ENCODE results near the gene KCNIP4.

Gene KCNIP4

GRCh38 chr4:20883231-20883630 lies 1065.3 kb downstream of the KCNIP4 start:
- no peaks in the 10 kb centered on the region for H3K36me3 Mint-ChIP-seq (ENCODE audit: low read depth)
- peaks cover 18% of the 10 kb centered on the region for H3K9me3 Mint-ChIP-seq
- no peak overlapping the region for H3K27ac Mint-ChIP-seq
- no peak overlapping the region for H3K4me3 Mint-ChIP-seq
- H3K4me1 Mint-ChIP-seq (ENCODE audit: low read depth) = no peaks in the 10 kb centered on the region
- no peaks in the 10 kb centered on the region for H3K27me3 Mint-ChIP-seq (ENCODE audit: low read depth)

GRCh38 chr4:20882500-20882899 lies 1066.1 kb downstream of the KCNIP4 start:
- Mint-ChIP-seq H3K4me1 (ENCODE audit: low read depth) (no peaks in the 10 kb centered on the region), H3K27ac (no peak overlapping the region), H3K9me3 (peaks cover 18% of the 10 kb centered on the region), H3K27me3 (ENCODE audit: low read depth) (no peaks in the 10 kb centered on the region), H3K36me3 (ENCODE audit: low read depth) (no peaks in the 10 kb centered on the region), H3K4me3 (no peak overlapping the region)

GRCh38 chr4:20881658-20882057 lies 1066.9 kb downstream of the KCNIP4 start:
- no peaks in the 10 kb centered on the region for H3K36me3 Mint-ChIP-seq (ENCODE audit: low read depth)
- no peak overlapping the region for H3K27ac Mint-ChIP-seq
- peaks cover 21% of the 10 kb centered on the region for H3K9me3 Mint-ChIP-seq
- no peaks in the 10 kb centered on the region for H3K27me3 Mint-ChIP-seq (ENCODE audit: low read depth)
- H3K4me1 Mint-ChIP-seq (ENCODE audit: low read depth) = no peaks in the 10 kb centered on the region
- H3K4me3 Mint-ChIP-seq = no peak overlapping the region

- Mint-ChIP-seq H3K9me3 (peaks cover 14% of the 10 kb centered on the region), H3K36me3 (ENCODE audit: low read depth) (no peaks in the 10 kb centered on the region), H3K4me1 (ENCODE audit: low read depth) (no peaks in the 10 kb centered on the region), H3K27ac (no peak overlapping the region), H3K4me3 (no peak overlapping the region), H3K27me3 (ENCODE audit: low read depth) (no peaks in the 10 kb centered on the region)
Measured at GRCh38 chr4:20878806-20879205, 1069.8 kb downstream of the KCNIP4 start.

- no peaks in the 10 kb centered on the region for H3K9me3 Mint-ChIP-seq
- no peak overlapping the region for H3K4me3 Mint-ChIP-seq
- H3K27me3 Mint-ChIP-seq (ENCODE audit: low read depth) = no peaks in the 10 kb centered on the region
- no peaks in the 10 kb centered on the region for H3K36me3 Mint-ChIP-seq (ENCODE audit: low read depth)
- H3K27ac Mint-ChIP-seq = no peak overlapping the region
- H3K4me1 Mint-ChIP-seq (ENCODE audit: low read depth) = no peaks in the 10 kb centered on the region
Measured at GRCh38 chr4:20870436-20870835, 1078.1 kb downstream of the KCNIP4 start.

- H3K9me3 Mint-ChIP-seq = peaks cover 5% of the 10 kb centered on the region
- H3K4me3 Mint-ChIP-seq = no peak overlapping the region
- H3K4me1 Mint-ChIP-seq (ENCODE audit: low read depth) = no peaks in the 10 kb centered on the region
- no peaks in the 10 kb centered on the region for H3K27me3 Mint-ChIP-seq (ENCODE audit: low read depth)
- no peaks in the 10 kb centered on the region for H3K36me3 Mint-ChIP-seq (ENCODE audit: low read depth)
- H3K27ac Mint-ChIP-seq = no peak overlapping the region
Measured at GRCh38 chr4:20868108-20868507, 1080.5 kb downstream of the KCNIP4 start.

- Mint-ChIP-seq H3K9me3 (peaks cover 19% of the 10 kb centered on the region), H3K36me3 (ENCODE audit: low read depth) (no peaks in the 10 kb centered on the region), H3K27ac (no peak overlapping the region), H3K27me3 (ENCODE audit: low read depth) (no peaks in the 10 kb centered on the region), H3K4me3 (no peak overlapping the region), H3K4me1 (ENCODE audit: low read depth) (no peaks in the 10 kb centered on the region)
Measured at GRCh38 chr4:20860878-20861277, 1087.7 kb downstream of the KCNIP4 start.

- Mint-ChIP-seq H3K4me3 (no peak overlapping the region), H3K9me3 (peaks cover 25% of the 10 kb centered on the region), H3K4me1 (ENCODE audit: low read depth) (no peaks in the 10 kb centered on the region)
Measured at GRCh38 chr4:20859097-20859781, 1089.3 kb downstream of the KCNIP4 start.

GRCh38 chr4:20857081-20857480 lies 1091.5 kb downstream of the KCNIP4 start:
- Mint-ChIP-seq H3K9me3 (peaks cover 27% of the 10 kb centered on the region), H3K27me3 (ENCODE audit: low read depth) (no peaks in the 10 kb centered on the region), H3K27ac (no peak overlapping the region), H3K4me3 (no peak overlapping the region), H3K4me1 (ENCODE audit: low read depth) (no peaks in the 10 kb centered on the region), H3K36me3 (ENCODE audit: low read depth) (no peaks in the 10 kb centered on the region)

More at GRCh38 chr4:20859097-20859781, 1089.3 kb downstream of the KCNIP4 start:
- no peaks in the 10 kb centered on the region for H3K36me3 Mint-ChIP-seq (ENCODE audit: low read depth)
- no peaks in the 10 kb centered on the region for H3K27me3 Mint-ChIP-seq (ENCODE audit: low read depth)
- H3K27ac Mint-ChIP-seq = no peak overlapping the region

GRCh38 chr4:20847124-20847747 lies 1101.3 kb downstream of the KCNIP4 start:
- H3K27ac Mint-ChIP-seq = no peak overlapping the region
- no peaks in the 10 kb centered on the region for H3K27me3 Mint-ChIP-seq (ENCODE audit: low read depth)
- H3K4me3 Mint-ChIP-seq = no peak overlapping the region
- H3K36me3 Mint-ChIP-seq (ENCODE audit: low read depth) = no peaks in the 10 kb centered on the region
- no peaks in the 10 kb centered on the region for H3K4me1 Mint-ChIP-seq (ENCODE audit: low read depth)
- H3K9me3 Mint-ChIP-seq = peaks cover 14% of the 10 kb centered on the region

GRCh38 chr4:20844311-20844710 lies 1104.3 kb downstream of the KCNIP4 start:
- H3K36me3 Mint-ChIP-seq (ENCODE audit: low read depth) = no peaks in the 10 kb centered on the region
- H3K4me1 Mint-ChIP-seq (ENCODE audit: low read depth) = no peaks in the 10 kb centered on the region
- no peak overlapping the region for H3K27ac Mint-ChIP-seq
- no peak overlapping the region for H3K4me3 Mint-ChIP-seq
- no peaks in the 10 kb centered on the region for H3K27me3 Mint-ChIP-seq (ENCODE audit: low read depth)
- H3K9me3 Mint-ChIP-seq = peaks cover 8% of the 10 kb centered on the region

- no peaks in the 10 kb centered on the region for H3K4me1 Mint-ChIP-seq (ENCODE audit: low read depth)
- H3K27me3 Mint-ChIP-seq (ENCODE audit: low read depth) = no peaks in the 10 kb centered on the region
- no peaks in the 10 kb centered on the region for H3K36me3 Mint-ChIP-seq (ENCODE audit: low read depth)
- H3K4me3 Mint-ChIP-seq = no peak overlapping the region
- H3K27ac Mint-ChIP-seq = no peak overlapping the region
- peaks cover 8% of the 10 kb centered on the region for H3K9me3 Mint-ChIP-seq
Measured at GRCh38 chr4:20840648-20841190, 1107.9 kb downstream of the KCNIP4 start.

GRCh38 chr4:20839957-20840356 lies 1108.6 kb downstream of the KCNIP4 start:
- H3K36me3 Mint-ChIP-seq (ENCODE audit: low read depth) = no peaks in the 10 kb centered on the region
- no peak overlapping the region for H3K4me3 Mint-ChIP-seq

GRCh38 chr4:20838476-20838875 lies 1110.1 kb downstream of the KCNIP4 start:
- Mint-ChIP-seq H3K27me3 (ENCODE audit: low read depth) (no peaks in the 10 kb centered on the region), H3K9me3 (peaks cover 8% of the 10 kb centered on the region), H3K36me3 (ENCODE audit: low read depth) (no peaks in the 10 kb centered on the region), H3K4me1 (ENCODE audit: low read depth) (no peaks in the 10 kb centered on the region), H3K27ac (no peak overlapping the region), H3K4me3 (no peak overlapping the region)

More at GRCh38 chr4:20839957-20840356, 1108.6 kb downstream of the KCNIP4 start:
- H3K27ac Mint-ChIP-seq = no peak overlapping the region
- no peaks in the 10 kb centered on the region for H3K4me1 Mint-ChIP-seq (ENCODE audit: low read depth)
- no peaks in the 10 kb centered on the region for H3K27me3 Mint-ChIP-seq (ENCODE audit: low read depth)
- peaks cover 8% of the 10 kb centered on the region for H3K9me3 Mint-ChIP-seq

GRCh38 chr4:20832826-20833225 lies 1115.7 kb downstream of the KCNIP4 start:
- no peaks in the 10 kb centered on the region for H3K27me3 Mint-ChIP-seq (ENCODE audit: low read depth)
- no peaks in the 10 kb centered on the region for H3K36me3 Mint-ChIP-seq (ENCODE audit: low read depth)
- no peaks in the 10 kb centered on the region for H3K9me3 Mint-ChIP-seq
- H3K27ac Mint-ChIP-seq = no peak overlapping the region
- no peaks in the 10 kb centered on the region for H3K4me1 Mint-ChIP-seq (ENCODE audit: low read depth)
- H3K4me3 Mint-ChIP-seq = no peak overlapping the region
